Measurements from ENCODE around the gene KLHL30.

Gene KLHL30

GRCh38 chr2:238145046-238145445, 6.6 kb downstream of the KLHL30 start:
- TF ChIP-seq, protein P1, sequence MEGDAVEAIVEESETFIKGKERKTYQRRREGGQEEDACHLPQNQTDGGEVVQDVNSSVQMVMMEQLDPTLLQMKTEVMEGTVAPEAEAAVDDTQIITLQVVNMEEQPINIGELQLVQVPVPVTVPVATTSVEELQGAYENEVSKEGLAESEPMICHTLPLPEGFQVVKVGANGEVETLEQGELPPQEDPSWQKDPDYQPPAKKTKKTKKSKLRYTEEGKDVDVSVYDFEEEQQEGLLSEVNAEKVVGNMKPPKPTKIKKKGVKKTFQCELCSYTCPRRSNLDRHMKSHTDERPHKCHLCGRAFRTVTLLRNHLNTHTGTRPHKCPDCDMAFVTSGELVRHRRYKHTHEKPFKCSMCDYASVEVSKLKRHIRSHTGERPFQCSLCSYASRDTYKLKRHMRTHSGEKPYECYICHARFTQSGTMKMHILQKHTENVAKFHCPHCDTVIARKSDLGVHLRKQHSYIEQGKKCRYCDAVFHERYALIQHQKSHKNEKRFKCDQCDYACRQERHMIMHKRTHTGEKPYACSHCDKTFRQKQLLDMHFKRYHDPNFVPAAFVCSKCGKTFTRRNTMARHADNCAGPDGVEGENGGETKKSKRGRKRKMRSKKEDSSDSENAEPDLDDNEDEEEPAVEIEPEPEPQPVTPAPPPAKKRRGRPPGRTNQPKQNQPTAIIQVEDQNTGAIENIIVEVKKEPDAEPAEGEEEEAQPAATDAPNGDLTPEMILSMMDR (IDR thresholded peaks at IDR 0.05; ENCODE audit: control insufficient read depth, insufficient read depth, low read depth, low read length, missing control alignments), result no peak
- no peak overlapping the region for H3K4me3 ChIP-seq (ENCODE audit: control insufficient read depth, low read depth, low read length)

DNA sequence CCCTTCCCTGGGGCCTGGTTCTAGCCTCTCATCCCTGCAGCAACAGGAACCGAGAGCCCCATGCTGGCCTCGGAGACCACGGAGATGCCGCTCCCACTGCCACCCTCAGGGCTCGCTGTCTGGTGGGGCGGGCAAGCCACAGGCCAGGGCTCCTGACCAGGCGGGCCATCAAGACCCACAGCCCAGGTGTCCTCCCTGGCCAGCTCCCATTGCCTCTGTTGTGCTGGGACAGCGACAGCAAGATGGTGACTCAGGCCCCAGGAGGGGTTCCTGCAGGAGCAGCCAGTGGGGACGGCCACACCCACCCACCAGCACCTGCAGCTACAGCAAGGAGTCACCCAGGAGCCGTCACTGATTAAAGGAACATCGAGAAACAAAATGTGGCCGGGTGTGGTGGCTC, 7.4 kb downstream of the KLHL30 start:
- TF ChIP-seq, protein P1 (IDR thresholded peaks at IDR 0.05; ENCODE audit: control insufficient read depth, insufficient read depth, low read depth, low read length, missing control alignments), result no peak

More at GRCh38 chr2:238145046-238145445, 6.6 kb downstream of the KLHL30 start:
- no peak for DNase-seq (ENCODE audit: low read depth)

DNA sequence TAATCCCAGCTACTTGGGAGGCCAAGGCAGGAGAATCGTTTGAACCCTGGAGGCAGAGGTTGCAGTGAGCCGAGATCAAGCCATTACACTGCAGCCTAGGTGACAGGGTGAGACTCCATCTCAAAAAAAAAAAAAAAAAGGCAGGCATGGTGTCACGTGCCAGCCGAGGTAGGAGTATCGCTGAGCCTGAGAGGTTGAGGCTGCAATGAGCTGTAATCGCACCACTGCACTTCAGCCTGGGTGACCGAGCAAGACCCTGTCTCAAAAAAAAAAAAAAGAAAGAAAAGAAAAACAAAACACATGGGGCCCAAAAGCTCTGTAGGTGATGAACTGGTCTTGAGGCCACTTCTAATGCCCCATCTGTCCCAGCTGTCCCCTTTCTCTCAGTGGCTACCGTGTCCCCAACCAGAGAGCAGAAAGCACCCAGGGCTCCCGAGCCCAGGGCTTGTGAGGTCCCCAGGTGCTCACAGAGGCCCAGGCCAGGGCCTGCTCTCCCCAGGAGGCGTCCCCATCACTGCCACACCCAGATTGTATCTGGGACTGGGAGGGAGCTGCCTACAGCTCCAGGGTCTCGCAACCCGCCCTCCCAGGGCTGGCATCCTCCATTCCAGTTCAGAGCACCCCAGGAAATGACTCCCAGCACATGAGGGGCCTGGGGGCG, 8.5 kb downstream of the KLHL30 start:
- TF ChIP-seq, protein P1 (IDR thresholded peaks at IDR 0.05; ENCODE audit: control insufficient read depth, insufficient read depth, low read depth, low read length, missing control alignments), result no peak
- no peak for DNase-seq (ENCODE audit: low read depth)
- no peak overlapping the region for H3K4me3 ChIP-seq (ENCODE audit: control insufficient read depth, low read depth, low read length)

More for the DNA sequence above, 7.4 kb downstream of the KLHL30 start:
- no peak for DNase-seq (ENCODE audit: low read depth)
- no peak overlapping the region for H3K4me3 ChIP-seq (ENCODE audit: control insufficient read depth, low read depth, low read length)

DNA sequence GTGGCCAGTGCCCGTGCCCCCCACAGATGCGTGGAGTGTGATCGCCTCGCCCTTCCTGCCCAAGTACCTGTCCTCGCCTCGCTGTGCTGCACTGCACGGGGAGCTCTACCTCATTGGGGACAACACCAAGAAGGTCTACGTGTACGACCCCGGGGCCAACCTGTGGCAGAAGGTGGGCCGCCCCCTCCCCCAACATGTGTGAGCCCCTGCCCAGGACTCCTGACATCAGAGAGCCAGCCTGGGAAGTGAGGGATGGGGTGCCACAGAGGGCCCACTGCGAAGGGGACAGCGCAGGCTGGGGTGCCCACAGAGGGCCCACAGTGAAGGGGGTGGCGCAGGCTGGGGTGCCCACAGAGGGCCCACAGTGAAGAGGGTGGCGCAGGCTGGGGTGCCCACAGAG, 10.5 kb downstream of the KLHL30 start:
- no peak for DNase-seq (ENCODE audit: low read depth)
- TF ChIP-seq, protein P1 (IDR thresholded peaks at IDR 0.05; ENCODE audit: control insufficient read depth, insufficient read depth, low read depth, low read length, missing control alignments), result no peak
- H3K4me3 ChIP-seq (ENCODE audit: control insufficient read depth, low read depth, low read length), result no peak overlapping the region

DNA sequence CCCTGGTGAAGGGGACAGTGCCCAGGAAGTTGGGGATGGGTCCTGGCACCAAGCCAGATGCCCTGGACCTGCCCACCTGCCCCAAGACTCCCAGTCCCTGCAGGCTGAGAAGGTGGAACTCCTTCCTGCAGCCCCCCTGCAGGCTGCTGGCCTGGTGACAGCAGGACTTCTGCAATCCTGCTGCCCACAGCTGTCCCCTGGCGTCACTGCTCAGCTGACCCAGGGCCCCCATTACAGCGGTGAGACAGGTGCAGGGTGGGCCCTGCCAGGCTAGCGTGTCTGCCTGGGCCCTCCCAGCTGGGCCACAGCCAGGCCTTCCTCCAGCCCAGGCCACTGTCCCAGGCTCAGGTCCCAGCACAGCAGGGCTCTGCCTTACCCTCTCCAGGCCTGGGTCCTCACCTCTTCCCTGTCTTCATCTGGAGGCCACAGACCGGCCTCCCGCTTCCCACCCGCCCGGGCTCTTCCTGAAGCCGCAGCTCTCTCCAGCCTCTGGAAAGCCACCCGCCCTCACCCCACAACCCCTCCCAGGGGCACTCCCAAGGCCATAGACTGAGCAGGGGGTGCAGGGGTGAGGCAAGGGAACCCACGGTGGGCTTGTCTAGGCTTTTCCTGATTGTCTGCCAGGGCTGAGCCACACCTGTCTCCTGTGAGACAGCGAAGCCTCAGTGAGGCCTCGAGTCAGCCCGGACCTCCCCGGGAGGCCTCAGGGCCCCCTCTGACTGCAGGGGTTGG, 11.5 kb downstream of the KLHL30 start:
- DNase-seq (ENCODE audit: low read depth), result no peak
- TF ChIP-seq, protein P1 (IDR thresholded peaks at IDR 0.05; ENCODE audit: control insufficient read depth, insufficient read depth, low read depth, low read length, missing control alignments), result no peak
- H3K4me3 ChIP-seq (ENCODE audit: control insufficient read depth, low read depth, low read length), result no peak overlapping the region

DNA sequence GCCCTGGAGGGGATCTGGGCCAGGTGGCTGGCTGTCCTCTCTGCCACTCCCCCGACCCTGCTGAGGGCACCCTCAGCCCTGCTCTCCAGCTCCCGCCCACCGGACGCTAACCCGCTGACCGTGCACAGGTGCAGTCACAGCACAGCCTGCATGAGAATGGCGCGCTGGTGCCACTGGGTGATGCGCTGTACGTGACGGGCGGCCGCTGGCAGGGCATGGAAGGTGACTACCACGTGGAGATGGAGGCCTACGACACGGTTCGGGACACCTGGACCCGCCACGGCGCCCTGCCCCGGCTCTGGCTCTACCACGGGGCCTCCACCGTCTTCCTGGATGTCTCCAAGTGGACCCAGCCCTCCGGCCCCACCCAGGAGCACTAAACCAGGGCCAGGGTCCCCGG, 12.2 kb downstream of the KLHL30 start:
- H3K4me3 ChIP-seq (ENCODE audit: control insufficient read depth, low read depth, low read length), result no peak overlapping the region

More for the DNA sequence above, 12.2 kb downstream of the KLHL30 start:
- DNase-seq (ENCODE audit: low read depth), result no peak
- TF ChIP-seq, protein P1 (IDR thresholded peaks at IDR 0.05; ENCODE audit: control insufficient read depth, insufficient read depth, low read depth, low read length, missing control alignments), result no peak

Measured in AG09309 (cell line).